GM12801 (cell line): ENCODE data around the gene INHBC.

Experiments
- CTCF ChIP-seq: IDR thresholded peaks from one replicate; pipeline ENCODE4 v1.5.1; 2011; ENCODE audit warnings: control low read depth; ENCODE audit not compliant: insufficient read length; ENCODE audit errors: extremely low read depth

INHBC gene

GRCh38 chr12:57475271-57476161 lies 40.9 kb downstream of the INHBC start:
- no peak for TF ChIP-seq CTCF

GRCh38 chr12:57476162-57476992 lies 41.8 kb downstream of the INHBC start:
- TF ChIP-seq CTCF, result no peak

- TF ChIP-seq CTCF, result no peak
These were observed 42.6 kb downstream of the INHBC start for GRCh38 chr12:57476993-57477709.

DNA sequence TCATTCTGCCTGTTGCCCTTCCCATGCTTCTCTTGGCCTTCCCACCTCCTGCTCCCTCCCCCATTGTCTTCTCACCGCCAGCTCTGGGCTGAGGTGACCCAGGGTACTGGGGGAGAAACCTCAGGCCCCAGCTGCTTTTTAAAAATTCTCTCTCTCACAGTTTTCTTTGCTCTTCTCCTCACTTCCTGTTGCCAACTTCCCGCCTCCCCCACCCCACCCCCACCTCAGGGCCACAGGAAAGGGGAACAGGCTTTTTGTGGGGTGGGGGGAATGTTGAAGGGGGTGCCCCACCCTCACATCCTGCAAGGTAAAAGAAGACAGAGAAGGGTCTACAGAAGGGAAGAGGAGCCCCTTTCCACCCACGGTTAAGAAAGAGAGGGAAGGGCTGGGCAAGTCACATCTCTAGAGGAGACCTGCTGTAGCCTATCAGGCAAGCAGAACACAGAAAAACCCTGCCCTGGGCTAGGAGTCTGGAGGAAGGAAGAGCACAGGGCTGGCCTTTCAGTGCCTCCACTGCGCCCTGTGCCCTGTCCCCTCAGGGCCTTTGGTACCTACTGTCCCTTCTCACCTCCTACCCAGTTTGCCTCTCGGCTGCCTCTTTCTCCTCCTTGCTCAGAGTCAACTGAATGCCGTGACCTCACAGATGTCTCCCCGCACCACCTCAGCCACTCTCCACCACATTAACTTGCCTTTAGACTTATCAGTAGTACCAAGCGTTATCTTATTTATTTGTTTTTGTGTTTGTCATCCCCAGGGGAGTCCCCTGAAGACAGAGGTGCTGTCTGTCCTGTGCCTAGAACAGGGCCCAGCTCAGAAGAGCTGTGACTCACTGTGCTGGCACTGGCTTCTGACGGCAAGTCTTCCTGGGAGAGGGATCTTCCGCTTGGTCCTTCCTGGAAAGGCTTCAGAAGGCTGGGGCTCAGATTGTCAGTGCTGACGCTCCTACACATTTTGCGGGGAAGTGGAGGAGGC lies 43.4 kb downstream of the INHBC start:
- TF ChIP-seq CTCF, result no peak

GRCh38 chr12:57479043-57479375 lies 44.4 kb downstream of the INHBC start:
- TF ChIP-seq CTCF, result no peak

- no peak for TF ChIP-seq CTCF
These were observed 45.0 kb downstream of the INHBC start, which contains the start of gene ARHGAP9 for GRCh38 chr12:57479376-57480115. Gene ARHGAP9, minus strand, starts transcription at chr12:57479866. Its CDS starts 460 bp downstream, at chr12:57479406.
